ENCODE data around the gene LYVE1.

DNA sequence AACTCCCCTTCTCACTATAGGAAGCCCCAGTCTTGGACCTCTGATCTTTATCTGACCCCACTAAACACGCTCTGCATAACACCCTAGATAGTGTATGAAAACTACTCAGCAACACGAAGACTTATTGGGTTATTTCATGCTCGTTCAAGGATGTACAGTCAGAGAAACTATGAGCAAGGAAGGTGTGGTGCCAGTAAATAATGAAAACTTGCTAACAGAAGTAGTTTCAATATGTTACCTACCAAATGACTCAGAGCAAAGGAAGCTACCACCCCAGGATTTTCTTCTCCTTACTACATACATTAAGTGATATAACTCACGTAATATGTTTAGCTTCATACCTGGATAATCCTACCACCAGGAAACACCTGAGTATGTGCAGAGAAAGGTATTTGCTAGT is 25.9 kb upstream of the LYVE1 start:
- TF ChIP-seq POLR2AphosphoS5 (IDR thresholded peaks at IDR 0.05; ENCODE audit: low read depth, low read length) (no peak), RAD21 (IDR thresholded peaks at IDR 0.05; ENCODE audit: low read length) (no peak), RFX5 (IDR thresholded peaks at IDR 0.05; ENCODE audit: low read length) (no peak), NFIC (IDR thresholded peaks at IDR 0.05; ENCODE audit: borderline replicate concordance) (no peak), EP300 (IDR thresholded peaks at IDR 0.05; ENCODE audit: borderline replicate concordance in 1 of 2, low read depth in 1 of 2, low read length in 1 of 2) (no peak), EZH2phosphoT487 (IDR thresholded peaks at IDR 0.05; ENCODE audit: borderline replicate concordance, low read depth) (no peak), CHD2 (IDR thresholded peaks at IDR 0.05; ENCODE audit: low read length, partially characterized antibody) (no peak), YY1 (IDR thresholded peaks at IDR 0.05; ENCODE audit: low read depth) (no peak), GATA2 (CRISPR knock-in tag; IDR thresholded peaks at IDR 0.05) (no peak)
- TF ChIP-seq, protein P1, sequence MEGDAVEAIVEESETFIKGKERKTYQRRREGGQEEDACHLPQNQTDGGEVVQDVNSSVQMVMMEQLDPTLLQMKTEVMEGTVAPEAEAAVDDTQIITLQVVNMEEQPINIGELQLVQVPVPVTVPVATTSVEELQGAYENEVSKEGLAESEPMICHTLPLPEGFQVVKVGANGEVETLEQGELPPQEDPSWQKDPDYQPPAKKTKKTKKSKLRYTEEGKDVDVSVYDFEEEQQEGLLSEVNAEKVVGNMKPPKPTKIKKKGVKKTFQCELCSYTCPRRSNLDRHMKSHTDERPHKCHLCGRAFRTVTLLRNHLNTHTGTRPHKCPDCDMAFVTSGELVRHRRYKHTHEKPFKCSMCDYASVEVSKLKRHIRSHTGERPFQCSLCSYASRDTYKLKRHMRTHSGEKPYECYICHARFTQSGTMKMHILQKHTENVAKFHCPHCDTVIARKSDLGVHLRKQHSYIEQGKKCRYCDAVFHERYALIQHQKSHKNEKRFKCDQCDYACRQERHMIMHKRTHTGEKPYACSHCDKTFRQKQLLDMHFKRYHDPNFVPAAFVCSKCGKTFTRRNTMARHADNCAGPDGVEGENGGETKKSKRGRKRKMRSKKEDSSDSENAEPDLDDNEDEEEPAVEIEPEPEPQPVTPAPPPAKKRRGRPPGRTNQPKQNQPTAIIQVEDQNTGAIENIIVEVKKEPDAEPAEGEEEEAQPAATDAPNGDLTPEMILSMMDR (IDR thresholded peaks at IDR 0.05): no peak
- TF ChIP-seq, protein P2, sequence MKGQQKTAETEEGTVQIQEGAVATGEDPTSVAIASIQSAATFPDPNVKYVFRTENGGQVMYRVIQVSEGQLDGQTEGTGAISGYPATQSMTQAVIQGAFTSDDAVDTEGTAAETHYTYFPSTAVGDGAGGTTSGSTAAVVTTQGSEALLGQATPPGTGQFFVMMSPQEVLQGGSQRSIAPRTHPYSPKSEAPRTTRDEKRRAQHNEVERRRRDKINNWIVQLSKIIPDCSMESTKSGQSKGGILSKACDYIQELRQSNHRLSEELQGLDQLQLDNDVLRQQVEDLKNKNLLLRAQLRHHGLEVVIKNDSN (IDR thresholded peaks at IDR 0.05; ENCODE audit: borderline replicate concordance, low read depth): no peak
